GM20000 (cell line): ENCODE measurements around the gene EGFLAM.
"Not testable (repeated sequence)": the region's sequence is repeated elsewhere in the genome, so short reads cannot be mapped to it uniquely, and the experiment has no call there.

Source experiments
- DNase-seq: peaks from one replicate; pipeline ENCODE4 v3.0.0; 2012; ENCODE audit warnings: low spot score
- CTCF ChIP-seq: IDR thresholded peaks from 2 replicates; pipeline ENCODE4 v1.5.1; 2012; ENCODE audit warnings: mild to moderate bottlenecking, control low read depth; ENCODE audit errors: extremely low read depth, missing control alignments

The EGFLAM gene

GRCh38 chr5:38323645-38324295, 65.4 kb downstream of the EGFLAM start:
- no peak for DNase-seq
- no peak for TF ChIP-seq CTCF

- no peak for DNase-seq
- no peak for TF ChIP-seq CTCF
These were observed 70.9 kb downstream of the EGFLAM start for GRCh38 chr5:38329132-38329715.

GRCh38 chr5:38330207-38330606, 71.8 kb downstream of the EGFLAM start:
- no peak for DNase-seq
- TF ChIP-seq CTCF = no peak

GRCh38 chr5:38331831-38332230, 73.5 kb downstream of the EGFLAM start:
- DNase-seq = no peak
- no peak for TF ChIP-seq CTCF

- not testable (repeated sequence) for DNase-seq
These were observed 74.8 kb downstream of the EGFLAM start for GRCh38 chr5:38333181-38333580.

- TF ChIP-seq CTCF = no peak
- no peak for DNase-seq
These were observed 80.1 kb downstream of the EGFLAM start for GRCh38 chr5:38338455-38338854.

- DNase-seq = no peak
- no peak for TF ChIP-seq CTCF
These were observed 81.1 kb downstream of the EGFLAM start for GRCh38 chr5:38339446-38339845.

GRCh38 chr5:38341056-38341455, 82.7 kb downstream of the EGFLAM start:
- no peak for DNase-seq
- TF ChIP-seq CTCF = no peak
